GM12878 (cell line): Measurements from ENCODE around the gene CHDH. TPM values are rescaled to one million over a fixed set of nuclear protein-coding genes. Genes with fewer than 3 reads are reported as not detected.

Source experiments
- ATAC-seq: fragments of 200-7000 bp; cut with Tn5 transposase; 3 replicates; pipeline ENCODE4 v1.9.1; 2020; ENCODE audit warnings: mild to moderate bottlenecking, moderate library complexity
- BruUV-seq: library from RNA; stranded (reverse); fragments of 400-500 nt; replicated peaks from 2 replicates; lab custom pipeline; 2021; lab: Mats Ljungman, UMichigan
- CTCF ChIA-PET: fragments of 300-600 bp; sonication (Branson Sonifier 250); formaldehyde crosslinking; extraction: SDS; loops from one replicate; lab custom pipeline; 2021; ENCODE audit warnings: inconsistent platforms; lab: Yijun Ruan, JAX
- POLR2A ChIA-PET: fragments of 350-600 bp; formaldehyde crosslinking; extraction: SDS; loops from one replicate; lab custom pipeline; 2021; ENCODE audit warnings: inconsistent platforms; lab: Charles Lee
- RAD21 ChIA-PET: fragments of 300-600 bp; sonication (Branson Sonifier 250); formaldehyde crosslinking; loops from one replicate; lab custom pipeline; 2023; ENCODE audit warnings: antibody characterized with exemption; ENCODE audit not compliant: unreplicated experiment; lab: Charles Lee
- SMC1A ChIA-PET: fragments of 300-600 bp; sonication (Branson Sonifier 250); formaldehyde crosslinking; loops from one replicate; lab custom pipeline; 2023; ENCODE audit not compliant: unreplicated experiment, uncharacterized antibody; lab: Charles Lee
- DNase-seq: peaks from one replicate; pipeline ENCODE4 v3.0.0-alpha.2; 2011; ENCODE audit warnings: low read depth, low spot score
- FAIRE-seq: peaks from 3 replicates; lab custom pipeline; 2011; peaks lifted over from hg19 to GRCh38; lab: Jason Lieb, UNC
- H2AFZ ChIP-seq: 2 replicates; pipeline ENCODE4 v1.6.0; 2011; ENCODE audit warnings: low read depth, low read length, control low read depth; ENCODE audit not compliant: control insufficient read depth
- H3K27ac ChIP-seq: 2 replicates; pipeline ENCODE4 v1.5.1; 2011; ENCODE audit warnings: control low read depth; ENCODE audit not compliant: control insufficient read depth, insufficient read depth
- H3K27me3 ChIP-seq, 2 experiments: replicated peaks in 1 of 2; 2 replicates each; pipeline versions ENCODE4 v1.6.0 to v1.6.1; 2011; ENCODE audit warnings: low read length in 1 of 2; ENCODE audit not compliant: control insufficient read depth in 2 of 2, insufficient read depth in 2 of 2
- H3K36me3 ChIP-seq, 2 experiments: 2 replicates each; pipeline ENCODE4 v1.5.1; 2011; ENCODE audit warnings: low read length in 1 of 2; ENCODE audit not compliant: control insufficient read depth in 2 of 2, insufficient read depth in 2 of 2
- H3K4me1 ChIP-seq: 2 replicates; pipeline ENCODE4 v1.6.1; 2011; ENCODE audit warnings: mild to moderate bottlenecking, low read length, moderate library complexity, mixed read lengths; ENCODE audit not compliant: control insufficient read depth, insufficient read depth
- H3K4me2 ChIP-seq: 2 replicates; pipeline ENCODE4 v1.6.0; 2011; ENCODE audit warnings: control low read depth; ENCODE audit not compliant: control insufficient read depth, insufficient read depth
- H3K4me3 ChIP-seq: fragments of 200-600 bp; sonication (generic); 2 replicates; pipeline ENCODE4 v1.5.1; 2016
- H3K79me2 ChIP-seq: 2 replicates; pipeline ENCODE4 v1.6.0; 2011; ENCODE audit warnings: low read length; ENCODE audit not compliant: control insufficient read depth, insufficient read depth
- H3K9ac ChIP-seq: 2 replicates; pipeline ENCODE4 v1.8.0; 2011; ENCODE audit warnings: low read length, control low read depth, mixed read lengths; ENCODE audit not compliant: control insufficient read depth, insufficient read depth
- H3K9me3 ChIP-seq: replicated peaks from 3 replicates; pipeline ENCODE4 v1.5.1; 2011; ENCODE audit warnings: mild to moderate bottlenecking, low read length; ENCODE audit not compliant: control insufficient read depth, insufficient read depth
- H4K20me1 ChIP-seq: 2 replicates; pipeline ENCODE4 v1.6.0; 2011; ENCODE audit not compliant: control insufficient read depth, insufficient read depth
- CHD2 ChIP-seq: IDR thresholded peaks from 2 replicates; pipeline ENCODE4 v1.6.1; 2011; ENCODE audit warnings: low read depth, low read length, improper control_type of control experiment, borderline replicate concordance
- IKZF2 ChIP-seq, 2 experiments: fragments of 450-650 bp; IDR thresholded peaks; 2 replicates each; pipeline ENCODE4 v1.6.1; 2017; ENCODE audit warnings: mild to moderate bottlenecking in 2 of 2, moderate library complexity in 2 of 2
- NRF1 ChIP-seq: conservative IDR thresholded peaks from 2 replicates; pipeline ENCODE4 v1.6.1; 2011; ENCODE audit warnings: mild to moderate bottlenecking, low read depth, low read length, improper control_type of control experiment
- SP1 ChIP-seq: IDR thresholded peaks from one replicate; pipeline ENCODE4 v1.6.1; 2011; ENCODE audit warnings: low read depth, low read length
- WGBS: methylation state at CpG from one replicate; pipeline ENCODE4 v1.1.6; 2016; ENCODE audit warnings: low lambda C conversion rate; ENCODE audit not compliant: insufficient replicate concordance, insufficient coverage; ENCODE audit errors: missing lambda C conversion rate; 5-methylcytosine and 5-hydroxymethylcytosine counted together
- in situ Hi-C: fragments of 300-500 bp; cut with MboI; formaldehyde crosslinking; loops from 9 replicates; pipeline ENCODE4 v1.14.3; 2018; ENCODE audit warnings: mixed read lengths
- intact Hi-C: fragments of 100-400 bp; cut with micrococcal nuclease; formaldehyde crosslinking; loops from one replicate; pipeline ENCODE4 v1.14.2; 2022; ENCODE audit not compliant: unreplicated experiment
- polyA plus RNA-seq, 11 experiments: library from polyadenylated mRNA; depleted of rRNA in 4 of 11; unstranded in 6 of 11; stranded (reverse) in 5 of 11; fragments of >200 nt; fragmentation: Nextera tagmentation in 4 of 11; fragmentation: Illumina TruSeq in 1 of 11; extraction: Ambion mirVana in 4 of 11; extraction: Trizol in 1 of 11; gene quantifications; 1 replicate in 1 of 11; 2 replicates in 10 of 11; pipeline versions ENCODE4 v1.2.1 to v1.2.3, GENCODE V29; 2011 to 2016; ENCODE audit warnings: inconsistent platforms in 2 of 11, missing spikeins in 2 of 11, low read depth in 1 of 11
- total RNA-seq, 4 experiments: library from RNA; depleted of rRNA in 3 of 4; stranded (reverse); fragments of >200 nt in 3 of 4; fragmentation: Illumina TruSeq in 1 of 4; extraction: Trizol in 1 of 4; gene quantifications; 2 replicates each; pipeline versions ENCODE4 v1.2.1 to v1.2.3, GENCODE V29; 2013 to 2021
- TF ChIP-seq, protein P1 (sequence below): fragments of 450-650 bp; IDR thresholded peaks from 2 replicates; pipeline ENCODE4 v1.6.1; 2017; ENCODE audit warnings: mild to moderate bottlenecking
- TF ChIP-seq, protein P2 (sequence below): IDR thresholded peaks from 2 replicates; pipeline ENCODE4 v1.6.1; 2012; ENCODE audit warnings: improper control_type of control experiment, low read depth, low read length; ENCODE audit not compliant: insufficient replicate concordance
- TF ChIP-seq, protein P3 (sequence below): fragments of 450-650 bp; IDR thresholded peaks from 2 replicates; pipeline ENCODE4 v1.6.1; 2014; ENCODE audit warnings: mild to moderate bottlenecking
- TF ChIP-seq, protein P4 (sequence below): IDR thresholded peaks from 2 replicates; pipeline ENCODE4 v1.6.1; 2012; ENCODE audit warnings: low read depth, low read length, improper control_type of control experiment
- TF ChIP-seq, protein P5 (sequence below): IDR thresholded peaks from 2 replicates; pipeline ENCODE4 v1.6.1; 2012; ENCODE audit warnings: low read length, inconsistent platforms
- TF ChIP-seq, protein P6 (sequence below): IDR thresholded peaks from 2 replicates; pipeline ENCODE4 v1.6.1; 2012; ENCODE audit warnings: low read depth, low read length, improper control_type of control experiment

Gene CHDH
- total and polyA plus RNA-seq, 10 of the 15 experiments (the other 5 are each of a cell fraction or from before 2014, with no cell fraction given): 0.95 to 8.3 (median 2.9) TPM

DNA sequence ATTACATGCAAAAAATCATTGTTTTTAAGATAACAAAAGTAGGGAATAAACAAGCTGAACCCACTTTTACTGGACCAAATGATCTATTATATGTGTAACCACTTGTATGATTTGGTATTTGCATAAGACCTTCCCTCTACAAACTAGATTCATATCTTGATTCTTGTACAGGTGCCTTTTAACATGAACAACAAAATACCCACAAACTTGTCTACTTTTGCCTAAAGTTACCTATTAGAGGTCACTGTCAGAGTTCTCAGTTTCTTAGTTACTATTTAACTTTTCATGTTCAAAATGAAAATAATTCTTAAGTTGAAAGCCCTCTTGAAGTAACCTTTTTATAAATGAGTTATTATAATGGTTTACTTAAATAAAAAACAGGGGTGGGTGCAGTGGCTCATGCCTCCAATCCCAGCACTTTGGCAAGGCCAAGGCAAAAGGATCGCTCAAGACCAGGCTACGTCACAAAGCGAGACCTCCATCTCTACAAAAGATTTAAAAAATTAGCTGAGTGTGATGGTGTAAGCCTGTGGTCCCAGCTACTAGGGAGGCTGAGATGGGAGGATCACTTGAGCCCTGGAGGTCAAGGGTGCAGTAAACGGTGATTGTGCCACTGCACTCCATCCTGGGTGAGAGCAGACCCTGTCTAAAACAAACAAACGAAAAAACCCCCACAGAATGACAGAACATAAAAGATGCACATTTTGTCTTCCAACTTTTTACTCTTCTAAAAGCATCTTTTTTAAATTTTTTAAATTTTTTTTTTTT is 19.7 kb upstream of the CHDH start:
- Histone ChIP-seq H4K20me1 (no peaks in the 10 kb centered on the region), H3K79me2 (no peaks in the 10 kb centered on the region), H3K9me3 (no peaks in the 10 kb centered on the region), H3K4me2 (no peak overlapping the region), H3K27me3 (no peaks in the 10 kb centered on the region), H3K4me3 (no peak overlapping the region), H3K9ac (no peak overlapping the region), H3K36me3 (peaks cover 2 to 16% of the 10 kb centered on the region in 2 experiments), H2AFZ (no peak overlapping the region), H3K4me1 (no peaks in the 10 kb centered on the region), H3K27ac (no peak overlapping the region)
- ATAC-seq (no peak), DNase-seq (no peak), FAIRE-seq (no peak)
- RAD21 ChIA-PET: interaction anchor here (1.2 kb wide), 1 partner anchor 21 kb away, joined by 5 read pairs; no protein-coding TSS in a partner anchor
- CTCF ChIA-PET: interaction anchor here (0.6 kb wide), 2 partner anchors 209 to 621 kb away, joined by 3 to 4 read pairs; no protein-coding TSS in a partner anchor
- POLR2A ChIA-PET: interaction anchor here (1.3 to 1.6 kb wide), 2 partner anchors 11 to 15 kb away, joined by 3 read pairs; no protein-coding TSS in a partner anchor
- BruUV-seq: no TSS peak
- TF ChIP-seq, protein P1, sequence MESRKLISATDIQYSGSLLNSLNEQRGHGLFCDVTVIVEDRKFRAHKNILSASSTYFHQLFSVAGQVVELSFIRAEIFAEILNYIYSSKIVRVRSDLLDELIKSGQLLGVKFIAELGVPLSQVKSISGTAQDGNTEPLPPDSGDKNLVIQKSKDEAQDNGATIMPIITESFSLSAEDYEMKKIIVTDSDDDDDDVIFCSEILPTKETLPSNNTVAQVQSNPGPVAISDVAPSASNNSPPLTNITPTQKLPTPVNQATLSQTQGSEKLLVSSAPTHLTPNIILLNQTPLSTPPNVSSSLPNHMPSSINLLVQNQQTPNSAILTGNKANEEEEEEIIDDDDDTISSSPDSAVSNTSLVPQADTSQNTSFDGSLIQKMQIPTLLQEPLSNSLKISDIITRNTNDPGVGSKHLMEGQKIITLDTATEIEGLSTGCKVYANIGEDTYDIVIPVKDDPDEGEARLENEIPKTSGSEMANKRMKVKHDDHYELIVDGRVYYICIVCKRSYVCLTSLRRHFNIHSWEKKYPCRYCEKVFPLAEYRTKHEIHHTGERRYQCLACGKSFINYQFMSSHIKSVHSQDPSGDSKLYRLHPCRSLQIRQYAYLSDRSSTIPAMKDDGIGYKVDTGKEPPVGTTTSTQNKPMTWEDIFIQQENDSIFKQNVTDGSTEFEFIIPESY: no peak
- TF ChIP-seq, protein P2, sequence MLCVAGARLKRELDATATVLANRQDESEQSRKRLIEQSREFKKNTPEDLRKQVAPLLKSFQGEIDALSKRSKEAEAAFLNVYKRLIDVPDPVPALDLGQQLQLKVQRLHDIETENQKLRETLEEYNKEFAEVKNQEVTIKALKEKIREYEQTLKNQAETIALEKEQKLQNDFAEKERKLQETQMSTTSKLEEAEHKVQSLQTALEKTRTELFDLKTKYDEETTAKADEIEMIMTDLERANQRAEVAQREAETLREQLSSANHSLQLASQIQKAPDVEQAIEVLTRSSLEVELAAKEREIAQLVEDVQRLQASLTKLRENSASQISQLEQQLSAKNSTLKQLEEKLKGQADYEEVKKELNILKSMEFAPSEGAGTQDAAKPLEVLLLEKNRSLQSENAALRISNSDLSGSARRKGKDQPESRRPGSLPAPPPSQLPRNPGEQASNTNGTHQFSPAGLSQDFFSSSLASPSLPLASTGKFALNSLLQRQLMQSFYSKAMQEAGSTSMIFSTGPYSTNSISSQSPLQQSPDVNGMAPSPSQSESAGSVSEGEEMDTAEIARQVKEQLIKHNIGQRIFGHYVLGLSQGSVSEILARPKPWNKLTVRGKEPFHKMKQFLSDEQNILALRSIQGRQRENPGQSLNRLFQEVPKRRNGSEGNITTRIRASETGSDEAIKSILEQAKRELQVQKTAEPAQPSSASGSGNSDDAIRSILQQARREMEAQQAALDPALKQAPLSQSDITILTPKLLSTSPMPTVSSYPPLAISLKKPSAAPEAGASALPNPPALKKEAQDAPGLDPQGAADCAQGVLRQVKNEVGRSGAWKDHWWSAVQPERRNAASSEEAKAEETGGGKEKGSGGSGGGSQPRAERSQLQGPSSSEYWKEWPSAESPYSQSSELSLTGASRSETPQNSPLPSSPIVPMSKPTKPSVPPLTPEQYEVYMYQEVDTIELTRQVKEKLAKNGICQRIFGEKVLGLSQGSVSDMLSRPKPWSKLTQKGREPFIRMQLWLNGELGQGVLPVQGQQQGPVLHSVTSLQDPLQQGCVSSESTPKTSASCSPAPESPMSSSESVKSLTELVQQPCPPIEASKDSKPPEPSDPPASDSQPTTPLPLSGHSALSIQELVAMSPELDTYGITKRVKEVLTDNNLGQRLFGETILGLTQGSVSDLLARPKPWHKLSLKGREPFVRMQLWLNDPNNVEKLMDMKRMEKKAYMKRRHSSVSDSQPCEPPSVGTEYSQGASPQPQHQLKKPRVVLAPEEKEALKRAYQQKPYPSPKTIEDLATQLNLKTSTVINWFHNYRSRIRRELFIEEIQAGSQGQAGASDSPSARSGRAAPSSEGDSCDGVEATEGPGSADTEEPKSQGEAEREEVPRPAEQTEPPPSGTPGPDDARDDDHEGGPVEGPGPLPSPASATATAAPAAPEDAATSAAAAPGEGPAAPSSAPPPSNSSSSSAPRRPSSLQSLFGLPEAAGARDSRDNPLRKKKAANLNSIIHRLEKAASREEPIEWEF: no peak
- TF ChIP-seq CHD2: no peak
- TF ChIP-seq, protein P3, sequence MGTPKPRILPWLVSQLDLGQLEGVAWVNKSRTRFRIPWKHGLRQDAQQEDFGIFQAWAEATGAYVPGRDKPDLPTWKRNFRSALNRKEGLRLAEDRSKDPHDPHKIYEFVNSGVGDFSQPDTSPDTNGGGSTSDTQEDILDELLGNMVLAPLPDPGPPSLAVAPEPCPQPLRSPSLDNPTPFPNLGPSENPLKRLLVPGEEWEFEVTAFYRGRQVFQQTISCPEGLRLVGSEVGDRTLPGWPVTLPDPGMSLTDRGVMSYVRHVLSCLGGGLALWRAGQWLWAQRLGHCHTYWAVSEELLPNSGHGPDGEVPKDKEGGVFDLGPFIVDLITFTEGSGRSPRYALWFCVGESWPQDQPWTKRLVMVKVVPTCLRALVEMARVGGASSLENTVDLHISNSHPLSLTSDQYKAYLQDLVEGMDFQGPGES: no peak
- no peak for TF ChIP-seq IKZF2 (IDR thresholded peaks at IDR 0.05)
- no peak for TF ChIP-seq NRF1
- TF ChIP-seq, protein P4, sequence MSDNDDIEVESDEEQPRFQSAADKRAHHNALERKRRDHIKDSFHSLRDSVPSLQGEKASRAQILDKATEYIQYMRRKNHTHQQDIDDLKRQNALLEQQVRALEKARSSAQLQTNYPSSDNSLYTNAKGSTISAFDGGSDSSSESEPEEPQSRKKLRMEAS: no peak
- no peak for TF ChIP-seq SP1
- TF ChIP-seq, protein P5, sequence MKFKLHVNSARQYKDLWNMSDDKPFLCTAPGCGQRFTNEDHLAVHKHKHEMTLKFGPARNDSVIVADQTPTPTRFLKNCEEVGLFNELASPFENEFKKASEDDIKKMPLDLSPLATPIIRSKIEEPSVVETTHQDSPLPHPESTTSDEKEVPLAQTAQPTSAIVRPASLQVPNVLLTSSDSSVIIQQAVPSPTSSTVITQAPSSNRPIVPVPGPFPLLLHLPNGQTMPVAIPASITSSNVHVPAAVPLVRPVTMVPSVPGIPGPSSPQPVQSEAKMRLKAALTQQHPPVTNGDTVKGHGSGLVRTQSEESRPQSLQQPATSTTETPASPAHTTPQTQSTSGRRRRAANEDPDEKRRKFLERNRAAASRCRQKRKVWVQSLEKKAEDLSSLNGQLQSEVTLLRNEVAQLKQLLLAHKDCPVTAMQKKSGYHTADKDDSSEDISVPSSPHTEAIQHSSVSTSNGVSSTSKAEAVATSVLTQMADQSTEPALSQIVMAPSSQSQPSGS: no peak
- TF ChIP-seq, protein P6, sequence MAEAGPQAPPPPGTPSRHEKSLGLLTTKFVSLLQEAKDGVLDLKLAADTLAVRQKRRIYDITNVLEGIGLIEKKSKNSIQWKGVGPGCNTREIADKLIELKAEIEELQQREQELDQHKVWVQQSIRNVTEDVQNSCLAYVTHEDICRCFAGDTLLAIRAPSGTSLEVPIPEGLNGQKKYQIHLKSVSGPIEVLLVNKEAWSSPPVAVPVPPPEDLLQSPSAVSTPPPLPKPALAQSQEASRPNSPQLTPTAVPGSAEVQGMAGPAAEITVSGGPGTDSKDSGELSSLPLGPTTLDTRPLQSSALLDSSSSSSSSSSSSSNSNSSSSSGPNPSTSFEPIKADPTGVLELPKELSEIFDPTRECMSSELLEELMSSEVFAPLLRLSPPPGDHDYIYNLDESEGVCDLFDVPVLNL: no peak
- whole genome bisulfite sequencing: 90% methylated on average over 5 of the region's 5 CpGs
- in situ Hi-C loops: no loop called here
- intact Hi-C loops: no loop called here
- SMC1A ChIA-PET: interaction anchor here (0.9 to 3.0 kb wide), 2 partner anchors 15 to 21 kb away, joined by 3 to 9 read pairs; no protein-coding TSS in a partner anchor
